Choroid plexus epithelial cell (primary cell): ENCODE results near the gene SLC22A23.

Source experiments
- DNase-seq: peaks from one replicate; pipeline ENCODE4 v3.0.0-alpha.2; 2010; ENCODE audit warnings: low read depth
- H3K4me3 ChIP-seq: 2 replicates; pipeline ENCODE4 v1.5.1; 2011; ENCODE audit warnings: low read depth, mild to moderate bottlenecking, control low read depth, low read length, moderate library complexity
- CTCF ChIP-seq: conservative IDR thresholded peaks from 2 replicates; pipeline ENCODE4 v1.5.1; 2011; ENCODE audit warnings: low read depth, mild to moderate bottlenecking, control low read depth, inconsistent platforms, low read length, moderate library complexity

Gene SLC22A23

GRCh38 chr6:3297909-3298308 is 158.9 kb downstream of the SLC22A23 start:
- DNase-seq = no peak
- TF ChIP-seq CTCF = peak; percentile 15
- no peak overlapping the region for H3K4me3 ChIP-seq

DNA sequence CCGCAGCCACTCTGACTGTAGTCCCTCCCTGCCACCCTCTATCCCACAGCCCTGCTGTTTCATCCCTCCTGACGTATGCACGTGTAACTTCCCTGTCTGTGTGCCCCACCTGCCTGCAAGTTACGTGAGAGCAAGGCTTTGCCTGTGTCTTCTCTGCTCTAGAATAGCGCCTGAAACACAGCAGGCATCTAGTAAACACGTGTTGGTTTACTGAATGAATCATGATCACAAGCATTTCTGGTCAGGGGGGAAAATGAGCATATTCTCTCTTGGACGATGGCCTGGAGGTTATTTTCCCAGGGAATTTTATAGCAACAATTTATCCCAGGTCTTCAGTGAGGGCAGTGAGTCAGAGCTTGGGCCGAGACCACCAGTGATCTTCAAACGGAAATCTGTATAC is 159.8 kb downstream of the SLC22A23 start:
- DNase-seq = peak; percentile 91
- TF ChIP-seq CTCF = no peak
- H3K4me3 ChIP-seq = no peak overlapping the region

DNA sequence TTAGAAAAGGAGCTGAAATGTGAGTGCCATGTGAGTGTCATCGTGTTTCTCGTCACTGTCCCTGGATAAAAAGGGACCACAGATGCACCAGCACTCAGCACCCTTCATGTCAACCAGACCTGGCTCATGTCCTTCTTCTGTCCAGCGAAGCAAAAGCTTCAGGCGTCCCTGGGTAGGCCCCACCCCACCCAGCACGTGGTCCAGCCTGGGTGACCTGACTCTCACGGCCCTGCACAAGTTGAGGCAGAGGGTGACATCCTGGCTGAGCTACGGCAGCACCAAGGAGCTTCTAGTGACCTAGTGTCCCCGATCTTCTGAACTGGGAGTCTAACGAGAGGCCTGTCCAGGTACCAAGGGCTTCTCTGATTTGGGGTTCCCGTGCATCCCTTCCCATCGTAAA is 160.3 kb downstream of the SLC22A23 start:
- no peak overlapping the region for H3K4me3 ChIP-seq
- no peak for DNase-seq
- TF ChIP-seq CTCF = no peak

DNA sequence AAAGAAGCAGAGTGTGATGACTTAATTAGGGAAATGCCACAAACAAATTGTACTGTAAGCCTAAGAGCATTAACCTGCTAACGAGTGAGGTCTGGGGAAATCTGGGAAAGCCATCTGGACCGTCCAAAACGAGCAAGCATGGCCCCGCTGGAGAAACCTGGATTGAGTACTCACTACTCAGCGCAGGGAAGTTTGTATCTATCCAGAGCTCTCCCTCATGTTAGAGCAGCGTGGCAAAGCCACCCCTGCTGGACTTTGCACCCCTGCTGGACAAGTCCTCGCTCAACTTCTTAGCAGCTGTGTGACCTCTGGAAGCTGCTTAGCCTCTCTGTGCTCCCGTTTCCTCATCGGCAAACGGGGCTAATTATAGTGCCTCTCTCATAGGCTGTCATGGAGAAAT is 160.8 kb downstream of the SLC22A23 start:
- no peak for DNase-seq
- no peak overlapping the region for H3K4me3 ChIP-seq
- TF ChIP-seq CTCF = no peak

- no peak overlapping the region for H3K4me3 ChIP-seq
- peak; percentile 33 for TF ChIP-seq CTCF
- DNase-seq = no peak
These were observed 161.7 kb downstream of the SLC22A23 start for GRCh38 chr6:3294921-3295871.

DNA sequence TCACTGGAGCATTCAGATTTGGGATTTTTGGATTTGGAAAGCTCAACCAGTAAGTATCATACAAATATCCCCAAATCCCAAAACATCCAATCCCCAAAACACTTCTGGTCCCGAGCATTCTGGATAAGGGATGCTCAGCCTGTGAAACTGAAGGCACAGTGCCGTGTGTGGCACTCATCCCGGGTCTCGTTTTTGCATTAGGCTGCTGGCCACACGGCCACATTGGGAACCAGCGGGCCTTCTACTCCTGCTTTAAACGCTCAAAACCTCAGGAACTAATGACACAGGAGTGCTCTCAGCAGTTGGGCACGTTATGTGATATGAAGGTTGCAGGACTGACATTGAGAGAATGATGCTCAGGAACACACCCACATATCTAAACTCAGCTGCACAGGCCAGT is 162.5 kb downstream of the SLC22A23 start:
- TF ChIP-seq CTCF = no peak
- DNase-seq = no peak
- H3K4me3 ChIP-seq = no peak overlapping the region
